ENCODE measurements around the gene RADIL.

Gene RADIL

DNA sequence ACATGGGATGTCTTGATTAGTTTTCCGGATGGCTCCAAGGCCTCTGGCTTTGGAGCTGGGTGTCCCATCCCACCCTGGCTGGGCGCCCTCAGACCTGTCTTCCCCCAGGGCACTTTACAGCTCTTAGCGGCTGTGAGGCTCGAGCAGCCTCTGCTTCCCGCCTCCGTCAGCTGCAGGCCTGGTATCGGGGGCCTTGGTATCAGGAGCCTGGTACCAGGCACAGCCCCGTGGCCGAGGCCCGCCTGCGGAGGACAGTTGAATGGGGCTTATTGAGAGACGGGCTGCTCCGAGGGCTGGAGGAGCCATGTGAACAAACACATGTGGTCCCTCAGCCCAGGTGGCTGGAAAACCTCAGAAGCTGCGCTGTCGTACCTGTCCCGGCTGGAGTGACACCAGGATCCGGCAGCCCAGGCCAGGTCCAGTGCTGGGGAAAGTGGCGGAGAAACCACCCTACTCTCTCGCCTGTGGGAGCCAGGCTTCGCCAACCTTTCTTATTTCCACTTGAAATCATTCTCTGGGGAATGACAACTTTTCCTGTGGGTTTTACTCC lies 132.0 kb downstream of the RADIL start:
- DNase-seq = no peak

DNA sequence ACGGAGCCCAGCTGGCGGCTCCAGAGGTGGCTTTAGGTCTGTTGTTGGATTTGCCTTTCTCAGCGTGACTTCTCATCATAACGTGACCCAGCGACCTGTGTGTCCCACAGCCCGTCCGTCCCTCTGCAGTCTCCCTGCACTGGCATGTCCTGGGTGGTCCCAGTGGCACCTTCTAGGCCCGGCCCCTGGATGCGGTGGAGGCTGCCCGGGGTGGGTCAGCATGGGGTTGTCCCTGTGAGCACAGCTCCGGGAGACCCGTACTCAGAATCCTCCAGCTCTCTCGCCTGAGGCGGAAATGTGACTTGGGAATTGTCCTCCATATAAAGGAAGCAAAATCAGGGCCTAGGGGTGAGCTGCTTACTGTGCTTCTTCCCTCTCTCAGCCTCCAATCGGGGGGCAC lies 133.7 kb downstream of the RADIL start:
- DNase-seq = no peak

DNA sequence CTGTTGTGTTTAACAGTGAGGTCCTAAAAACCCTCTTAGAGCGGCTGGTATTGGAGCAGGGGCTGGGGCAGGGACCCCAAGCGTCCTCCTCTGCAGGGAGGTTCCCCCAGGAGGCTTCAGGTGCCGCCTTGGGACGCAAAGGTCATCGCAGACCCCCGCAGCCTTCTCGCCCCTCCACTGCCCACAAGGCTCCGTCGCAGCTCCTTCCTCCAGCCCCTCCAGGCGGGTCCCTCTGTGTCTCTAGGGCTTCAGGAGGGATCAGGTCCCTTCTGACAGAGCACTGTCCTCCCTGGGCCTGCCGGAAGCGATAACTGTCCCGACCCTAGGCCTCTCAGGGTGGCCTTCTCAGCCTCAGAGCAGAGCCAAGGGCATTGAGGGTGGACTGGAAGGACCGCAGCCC lies 134.2 kb downstream of the RADIL start:
- DNase-seq = no peak

All from SHP77 (cell line).